Right cardiac atrium (tissue), 5 donors: ENCODE measurements around the gene CDRT4. TPM values are rescaled to one million over a fixed set of nuclear protein-coding genes. Genes with fewer than 3 reads are reported as not detected.

Source experiments
- ATAC-seq, 2 donors: fragments of 200-7000 bp; cut with Tn5 transposase; one replicate each; pipeline versions ENCODE4 v1.8.0 to v1.9.1; 2020; ENCODE audit warnings: moderate library complexity in 2 of 2, mild to moderate bottlenecking in 1 of 2
- DNase-seq, 3 donors: peaks; one replicate each; pipeline ENCODE4 v3.0.0-alpha.2; 2020
- H3K27ac ChIP-seq: one replicate; pipeline ENCODE4 v1.5.1; 2013; ENCODE audit warnings: mild to moderate bottlenecking, low read length, control low read depth, moderate library complexity
- H3K27me3 ChIP-seq: one replicate; pipeline ENCODE4 v1.6.1; 2013; ENCODE audit not compliant: control insufficient read depth, insufficient read depth
- H3K4me1 ChIP-seq: one replicate; pipeline ENCODE4 v1.6.1; 2013; ENCODE audit warnings: low read length; ENCODE audit not compliant: control insufficient read depth, insufficient read depth
- H3K4me3 ChIP-seq: one replicate; pipeline ENCODE4 v1.5.1; 2013; ENCODE audit warnings: low read length, control low read depth
- H3K9me3 ChIP-seq: one replicate; pipeline ENCODE4 v1.6.1; 2013; ENCODE audit warnings: low read length; ENCODE audit not compliant: control insufficient read depth
- WGBS: extraction: QIAGEN DNeasy Blood & Tissue Kit; methylation state at CpG from one replicate; pipeline ENCODE4 v1.1.7; 2013; 5-methylcytosine and 5-hydroxymethylcytosine counted together
- intact Hi-C, 4 donors: fragments of 100-400 bp; cut with DNase I; formaldehyde crosslinking; loops; one replicate each; pipeline versions ENCODE4 v1.11.0 to v1.14.0; 2022 to 2023
- polyA plus RNA-seq: library from polyadenylated mRNA; stranded (reverse); fragments of 200-250 nt; gene quantifications from one replicate; pipeline ENCODE4 v1.2.3, GENCODE V29; 2013
- total RNA-seq, 4 donors: library from RNA; stranded (reverse); fragmentation: NEBNext Ultra II Directional; extraction: Animal tissue kit (Norgen Biotek cat#: 25700); gene quantifications; one replicate each; pipeline ENCODE4 v1.2.1, GENCODE V29; 2021
- donor health status: healthy with polysubstance abuse.
- donor health status: DM: no; HTN: yes; CAD: no.
- donor health status: DM: no; HTN: no; CAD: no.
- donor health status: DM: no; HTN: yes; CAD: no; lungs with severe emphysema.
- donor health status: DM: yes; HTN: yes; CAD: no.

Gene CDRT4
- total and polyA plus RNA-seq, 5 donors = 1.4 to 3.6 (median 2.6) TPM

GRCh38 chr17:15393414-15393813 is 74.0 kb downstream of the CDRT4 start:
- WGBS = 84% methylated on average over 7 of the region's 7 CpGs
- Histone ChIP-seq H3K27me3 (no peaks in the 10 kb centered on the region), H3K4me3 (no peak overlapping the region), H3K9me3 (no peaks in the 10 kb centered on the region), H3K4me1 (no peaks in the 10 kb centered on the region), H3K27ac (no peak overlapping the region)
- ATAC-seq (no peak), DNase-seq (no peak)
- intact Hi-C loops = loop anchor here in 1 of 4 donors (10.0 kb wide), 1 partner anchor 129 kb away; the partner anchor contains the start of gene PMP22

GRCh38 chr17:15392326-15392741 is 75.1 kb downstream of the CDRT4 start:
- WGBS = 54% methylated on average over 5 of the region's 5 CpGs
- ATAC-seq (peak; percentile 75 to 79), DNase-seq (peak; percentile 48 to 84 (median 71))
- peak overlapping the region; percentile 82 for H3K27ac ChIP-seq
- intact Hi-C loops = loop anchor here in 1 of 4 donors (10.0 kb wide), 1 partner anchor 128 kb away; the partner anchor contains the start of gene PMP22
- H3K27me3 ChIP-seq = no peaks in the 10 kb centered on the region
- H3K4me1 ChIP-seq = no peaks in the 10 kb centered on the region
- no peak overlapping the region for H3K4me3 ChIP-seq
- no peaks in the 10 kb centered on the region for H3K9me3 ChIP-seq

GRCh38 chr17:15388356-15389041 is 78.9 kb downstream of the CDRT4 start:
- Histone ChIP-seq H3K4me3 (no peak overlapping the region), H3K4me1 (peaks cover 4% of the 10 kb centered on the region), H3K27ac (peak overlapping the region; percentile 16), H3K27me3 (no peaks in the 10 kb centered on the region), H3K9me3 (no peaks in the 10 kb centered on the region)
- 71% methylated on average over 8 of the region's 8 CpGs for WGBS
- ATAC-seq (peak; percentile 43 to 66), DNase-seq (peak; percentile 41 to 78 (median 74))
- intact Hi-C loops = no loop called here

GRCh38 chr17:15386083-15386482 is 81.3 kb downstream of the CDRT4 start:
- WGBS = 93% methylated on average over 4 of the region's 4 CpGs
- intact Hi-C loops = no loop called here

More at GRCh38 chr17:15386083-15386482, 81.3 kb downstream of the CDRT4 start:
- ATAC-seq (no peak), DNase-seq (no peak)
- Histone ChIP-seq H3K4me3 (no peak overlapping the region), H3K27me3 (no peaks in the 10 kb centered on the region), H3K27ac (no peak overlapping the region), H3K4me1 (peaks cover 4% of the 10 kb centered on the region), H3K9me3 (no peaks in the 10 kb centered on the region)

Other genes starting within 250 kb of the CDRT4 start
- 100 to 1,000 TPM; 116 to 137 (median 123) TPM for gene PMP22, start 202.3 kb downstream of the CDRT4 start, total RNA-seq
- 127 TPM for gene PMP22, start 202.3 kb downstream of the CDRT4 start, polyA plus RNA-seq
- gene TEKT3, start 126.0 kb downstream of the CDRT4 start, total RNA-seq = under 1 TPM in 3 of 4 donors, not detected in 1; 0.53 to 0.81 (median 0.77) TPM
- 0.32 TPM for gene TEKT3, start 126.0 kb downstream of the CDRT4 start, polyA plus RNA-seq
- gene TVP23C, start 95.9 kb upstream of the CDRT4 start, total RNA-seq = 1 to 10 TPM; 5.4 to 9.0 (median 6.8) TPM
- 3.5 TPM for gene TVP23C, start 95.9 kb upstream of the CDRT4 start, polyA plus RNA-seq
- 1 to 10 TPM in 1 of 4 donors, under 1 TPM in 3; 0.40 to 1.1 (median 0.54) TPM for gene FBXW10B, start 152.1 kb upstream of the CDRT4 start, total RNA-seq
- gene FBXW10B, start 152.1 kb upstream of the CDRT4 start, polyA plus RNA-seq = 0.70 TPM
- gene TRIM16, start 216.7 kb upstream of the CDRT4 start, total RNA-seq = 10 to 100 TPM; 19.6 to 42.0 (median 33.0) TPM
- gene TRIM16, start 216.7 kb upstream of the CDRT4 start, polyA plus RNA-seq = 17.9 TPM
- gene ZNF286A, start 232.1 kb upstream of the CDRT4 start, total RNA-seq = 10 to 100 TPM; 17.0 to 25.4 (median 19.4) TPM
- gene ZNF286A, start 232.1 kb upstream of the CDRT4 start, polyA plus RNA-seq = 13.0 TPM